Measurements from ENCODE around the gene ITK.

The ITK gene

GRCh38 chr5:157245886-157246285 is 65.2 kb downstream of the ITK start:
- no peak for DNase-seq (ENCODE audit: low read depth in 3 of 3)

DNA sequence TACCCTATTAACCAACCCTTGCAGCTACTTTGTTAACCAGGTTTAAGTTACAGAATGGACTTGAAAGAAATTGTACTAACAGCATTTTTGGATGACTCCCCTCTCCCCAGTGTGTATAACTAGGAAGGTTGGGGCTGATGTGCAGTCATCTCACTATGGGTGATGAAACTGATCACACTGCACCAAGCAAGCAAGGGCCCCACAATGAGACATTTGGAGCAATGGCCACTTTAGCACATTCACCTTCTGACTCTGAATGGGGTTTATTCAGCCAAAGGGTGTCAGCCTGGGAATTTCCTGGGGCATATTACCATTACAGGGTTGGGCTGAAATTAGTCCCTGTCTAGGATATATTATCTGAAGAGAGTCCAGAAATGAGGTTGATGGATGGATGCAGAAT is 66.6 kb downstream of the ITK start:
- no peak for DNase-seq (ENCODE audit: low read depth in 3 of 3)

DNA sequence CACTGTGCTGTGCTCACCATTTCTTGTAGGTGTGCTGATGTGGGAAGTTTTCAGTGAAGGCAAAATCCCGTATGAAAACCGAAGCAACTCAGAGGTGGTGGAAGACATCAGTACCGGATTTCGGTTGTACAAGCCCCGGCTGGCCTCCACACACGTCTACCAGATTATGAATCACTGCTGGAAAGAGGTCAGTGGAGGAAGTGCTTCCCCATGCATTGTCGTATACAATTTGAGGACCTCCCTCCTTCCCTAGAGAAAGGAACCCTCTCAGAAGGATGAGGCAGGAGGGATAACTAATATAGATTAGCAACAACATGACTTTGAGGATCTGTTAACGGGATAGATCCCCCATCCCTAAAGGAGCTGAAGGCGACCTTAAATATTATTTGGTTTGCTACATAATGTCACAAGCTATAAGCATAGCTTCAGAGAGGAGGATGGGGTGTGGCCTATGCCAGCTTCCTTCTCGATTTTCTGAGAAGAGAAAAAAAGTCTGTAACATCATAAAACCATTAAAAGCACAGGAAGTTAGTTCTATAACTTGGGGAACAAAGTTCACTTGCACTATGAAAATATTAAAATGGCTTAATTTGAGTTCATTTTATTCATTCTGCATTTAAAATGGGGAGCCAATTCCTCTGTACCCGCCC is 68.3 kb downstream of the ITK start:
- no peak for DNase-seq (ENCODE audit: low read depth in 3 of 3)

- peak in 1 of 3 donors; percentile 30 for DNase-seq (ENCODE audit: low read depth in 3 of 3)
Measured at GRCh38 chr5:157252711-157253465, 72.2 kb downstream of the ITK start.

GRCh38 chr5:157253547-157253946 is 72.9 kb downstream of the ITK start:
- DNase-seq (ENCODE audit: low read depth in 3 of 3), result no peak

DNA sequence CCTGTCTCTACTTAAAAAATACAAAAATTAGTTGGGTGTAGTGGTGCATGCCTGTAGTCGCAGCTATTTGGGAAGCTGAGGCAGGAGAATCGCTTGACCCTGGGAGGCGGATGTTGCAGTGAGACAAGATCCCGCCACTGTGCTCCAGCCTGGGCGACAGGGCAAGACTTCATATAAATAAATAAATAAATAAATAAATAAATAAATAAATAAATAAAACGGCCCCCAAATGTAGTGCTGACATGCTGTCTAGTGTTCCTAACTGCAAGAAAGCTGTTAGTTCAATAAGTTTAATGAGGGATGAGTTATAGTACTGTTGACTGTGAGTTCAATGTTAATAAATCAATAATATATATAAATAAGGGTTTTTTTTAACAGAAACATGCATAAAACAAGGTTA is 77.8 kb downstream of the ITK start:
- DNase-seq (ENCODE audit: low read depth in 3 of 3), result no peak

DNA sequence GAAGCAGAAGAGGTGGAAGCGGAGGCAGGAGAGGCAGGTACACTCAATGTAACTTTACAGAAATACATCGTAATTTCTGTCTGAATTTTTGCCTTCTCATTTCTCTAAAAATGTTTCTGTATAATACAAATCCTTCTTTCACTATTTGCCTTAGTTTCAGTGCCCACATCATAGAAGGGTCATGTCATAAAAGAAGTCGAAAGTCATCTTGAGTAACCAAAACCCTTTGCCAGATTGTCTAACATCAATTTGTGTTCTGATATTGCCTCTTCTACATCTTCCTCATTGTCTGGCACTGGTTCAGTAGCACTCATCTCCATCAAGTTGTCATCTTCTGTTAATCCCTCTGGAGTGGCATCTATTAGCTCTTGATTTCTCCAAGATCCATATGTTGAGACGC is 79.1 kb downstream of the ITK start:
- DNase-seq (ENCODE audit: low read depth in 3 of 3), result no peak

- no peak for DNase-seq (ENCODE audit: low read depth in 3 of 3)
Measured at GRCh38 chr5:157263496-157264090, 83.0 kb downstream of the ITK start.

- DNase-seq (ENCODE audit: low read depth in 3 of 3), result peak; percentile 66 to 76 (median 68)
Measured at GRCh38 chr5:157265714-157266285, 85.2 kb downstream of the ITK start, which contains the start of gene CYFIP2. Gene CYFIP2, plus strand, starts transcription at chr5:157266123. Its CDS starts 19,239 bp downstream, at chr5:157285362.

DNA sequence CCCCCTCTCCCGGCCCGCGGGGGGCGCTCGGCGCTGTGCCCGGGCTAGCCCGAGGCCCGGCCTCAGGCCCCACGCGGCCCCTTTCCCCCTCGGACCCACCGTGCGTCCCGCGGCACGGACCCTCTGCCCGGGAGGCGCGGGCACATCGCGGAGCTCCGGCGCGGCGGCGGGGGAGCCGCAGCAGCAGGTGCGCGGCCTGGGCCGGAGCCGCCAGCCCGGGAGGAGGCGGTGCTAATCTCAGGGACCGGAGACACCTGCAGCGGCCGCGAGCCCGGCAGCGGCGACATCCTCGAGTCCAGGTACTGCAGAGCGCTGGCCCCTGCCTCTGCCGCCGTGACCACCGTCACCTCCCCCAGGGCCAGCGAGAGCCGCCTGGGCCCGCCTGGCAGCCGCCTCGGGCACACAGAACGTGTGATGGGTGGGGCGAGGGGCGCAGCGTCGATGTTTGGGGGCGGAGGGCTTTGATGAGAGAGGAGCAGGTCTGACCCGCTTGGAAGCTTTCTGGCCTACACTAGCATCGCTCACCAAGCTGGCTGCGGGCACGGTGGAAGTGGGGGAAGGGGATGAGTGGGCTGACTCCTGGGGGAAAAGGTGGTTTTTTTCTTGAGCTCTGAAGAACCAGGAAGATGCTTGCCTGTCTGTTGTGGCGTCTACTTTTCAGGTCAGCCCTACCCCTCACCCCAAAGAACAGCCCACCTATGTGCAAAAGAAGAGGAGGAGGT is 85.8 kb downstream of the ITK start:
- no peak for DNase-seq (ENCODE audit: low read depth in 3 of 3)

- DNase-seq (ENCODE audit: low read depth in 3 of 3), result no peak
Measured at GRCh38 chr5:157267025-157267424, 86.4 kb downstream of the ITK start.

GRCh38 chr5:157267761-157268480 is 87.3 kb downstream of the ITK start:
- no peak for DNase-seq (ENCODE audit: low read depth in 3 of 3)

GRCh38 chr5:157269165-157269671 is 88.6 kb downstream of the ITK start:
- no peak for DNase-seq (ENCODE audit: low read depth in 3 of 3)

- DNase-seq (ENCODE audit: low read depth in 3 of 3), result no peak
Measured at GRCh38 chr5:157269761-157270272, 89.2 kb downstream of the ITK start.

- no peak for DNase-seq (ENCODE audit: low read depth in 3 of 3)
Measured at GRCh38 chr5:157270771-157271170, 90.1 kb downstream of the ITK start.

DNA sequence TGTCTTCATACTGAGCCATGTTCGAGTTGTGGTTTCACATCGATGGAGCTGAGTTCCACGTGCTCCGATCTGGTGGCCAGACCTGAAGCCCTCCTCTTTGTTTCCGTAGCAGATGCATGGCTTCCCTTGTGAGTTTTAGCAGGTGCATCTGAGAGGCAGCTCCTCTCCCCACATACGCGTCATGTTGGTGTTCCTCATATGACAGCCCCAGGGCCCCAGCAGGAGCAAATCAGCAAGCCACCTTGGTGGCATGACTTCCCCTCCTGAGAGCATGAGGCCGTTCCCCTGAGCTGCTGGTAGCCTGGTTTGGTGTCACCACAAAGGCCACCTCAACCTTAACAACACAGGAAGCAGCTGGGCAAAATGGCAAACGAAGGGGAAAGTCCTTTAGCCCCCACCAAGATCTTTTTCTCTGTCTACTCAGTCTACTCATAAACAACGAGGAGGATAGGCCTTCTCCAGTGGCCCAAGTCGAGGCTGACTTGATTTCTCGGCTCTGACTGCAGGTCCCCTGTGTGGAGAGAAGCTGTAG is 91.2 kb downstream of the ITK start:
- DNase-seq (ENCODE audit: low read depth in 3 of 3), result peak; percentile 66 to 87 (median 73)

GRCh38 chr5:157273131-157273556 is 92.5 kb downstream of the ITK start:
- no peak for DNase-seq (ENCODE audit: low read depth in 3 of 3)

DNA sequence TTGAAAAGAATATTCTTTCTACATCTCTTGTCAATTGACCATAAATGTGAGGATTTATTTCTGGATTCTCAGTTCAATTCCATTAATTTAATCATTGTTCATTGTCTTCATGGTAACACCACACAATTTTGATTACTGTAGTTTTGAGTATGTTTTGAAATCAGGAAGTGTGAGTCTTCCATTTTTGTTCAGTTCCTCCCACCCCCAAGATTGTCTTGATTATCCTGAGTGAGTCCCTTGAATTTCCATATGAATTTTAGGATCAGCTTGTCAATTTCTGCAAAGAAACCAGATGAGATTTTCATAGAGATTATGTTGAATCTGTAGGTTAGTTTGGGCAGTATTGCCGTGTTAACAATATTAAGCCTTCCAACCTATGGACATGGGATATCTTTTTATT is 94.8 kb downstream of the ITK start:
- no peak for DNase-seq (ENCODE audit: low read depth in 3 of 3)

DNA sequence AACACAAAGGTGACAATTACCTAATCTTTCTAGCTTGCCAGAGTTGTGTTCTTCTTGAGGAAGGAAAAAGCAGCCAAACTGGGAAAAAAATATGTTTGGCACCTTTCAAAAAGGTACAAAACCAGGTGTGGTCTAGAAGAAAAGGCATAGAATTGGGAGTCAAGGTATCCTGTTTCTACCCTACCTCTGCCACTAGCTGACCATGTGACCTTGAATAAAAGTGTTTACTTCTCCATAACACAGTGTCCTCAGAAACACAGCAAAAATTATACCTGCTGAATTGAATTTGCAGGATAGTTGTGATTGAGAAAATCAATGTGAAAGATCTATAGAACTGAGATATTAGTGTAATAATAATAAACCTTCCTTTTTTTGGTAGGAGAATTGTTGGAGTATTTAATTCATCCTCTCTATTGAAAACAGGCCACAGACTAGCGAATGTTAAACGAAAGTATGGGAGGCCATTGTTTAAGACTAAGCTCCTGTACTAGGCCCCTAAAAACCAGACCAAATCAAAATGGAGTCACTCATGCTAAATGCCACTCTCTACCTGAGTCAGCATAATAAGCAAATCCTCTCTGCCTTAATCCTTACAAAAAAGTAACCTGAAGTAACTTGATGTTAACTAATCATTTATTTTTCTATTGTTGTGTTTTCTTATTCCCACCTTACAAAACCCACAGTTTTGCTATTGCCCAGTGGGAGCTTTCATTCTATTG is 97.8 kb downstream of the ITK start:
- DNase-seq (ENCODE audit: low read depth in 3 of 3), result no peak

All from stimulated activated CD4-positive, alpha-beta T cell treated with anti-CD3 and anti-CD28 coated beads, TNF-alpha, amount 100 ng/mL, for 48 hours (primary cell).